ENCODE data around the gene KCND3. TPM values are rescaled to one million over a fixed set of nuclear protein-coding genes. Genes with fewer than 3 reads are reported as not detected.

The KCND3 gene
- total RNA-seq, 1 donor from 2014 or later = 0.06 TPM

GRCh38 chr1:111978695-111979094 lies 10.8 kb downstream of the KCND3 start:
- Mint-ChIP-seq H3K36me3 (no peaks in the 10 kb centered on the region), H3K27ac (no peak overlapping the region), H3K27me3 (ENCODE audit: insufficient read depth, low read depth) (peaks cover 9% of the 10 kb centered on the region), H3K4me3 (no peak overlapping the region), H3K4me1 (peaks cover 7% of the 10 kb centered on the region), H3K9me3 (peaks cover 8% of the 10 kb centered on the region)
- Histone ChIP-seq H3K79me2 (ENCODE audit: low read depth) (no peaks in the 10 kb centered on the region), H3K9ac (no peak overlapping the region), H3K27me3 (no peaks in the 10 kb centered on the region), H4K20me1 (ENCODE audit: low read depth) (no peaks in the 10 kb centered on the region), H3K27ac (no peak overlapping the region), H3K4me2 (no peak overlapping the region), H3K4me1 (peaks cover 5% of the 10 kb centered on the region), H3F3A (ENCODE audit: low read depth) (no peaks in the 10 kb centered on the region), H3K4me3 (no peak overlapping the region), H3K9me3 (ENCODE audit: low read depth) (no peaks in the 10 kb centered on the region), H2AFZ (replicated peaks) (no peak overlapping the region), H3K36me3 (no peaks in the 10 kb centered on the region)
- DNase-seq (ENCODE audit: low spot score) = no peak
- no peak for TF ChIP-seq CTCF (IDR thresholded peaks at IDR 0.05)
- no peak for TF ChIP-seq EZH2phosphoT487 (IDR thresholded peaks at IDR 0.05)
- no peak for TF ChIP-seq EZH2 (IDR thresholded peaks at IDR 0.05)

DNA sequence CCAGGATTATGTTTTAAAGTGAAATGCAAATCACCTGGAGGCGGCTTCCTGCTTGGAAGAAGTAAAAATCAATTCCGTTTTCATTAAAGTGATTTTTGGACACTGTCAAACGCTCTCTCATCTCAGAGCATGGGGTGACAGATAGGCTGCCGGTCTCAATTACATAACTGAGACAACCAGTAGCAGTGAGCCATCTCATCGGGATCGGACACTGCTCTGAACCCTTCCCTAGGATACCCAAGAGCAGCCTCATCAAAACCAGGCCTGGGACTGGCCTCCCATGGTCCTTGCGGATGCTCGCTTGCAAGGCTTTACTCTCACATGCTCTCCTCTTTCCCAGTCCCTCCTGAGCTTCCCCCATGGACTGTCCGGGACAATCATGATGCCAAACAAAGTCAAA lies 12.1 kb downstream of the KCND3 start:
- Histone ChIP-seq H4K20me1 (ENCODE audit: low read depth) (no peaks in the 10 kb centered on the region), H3K27me3 (no peaks in the 10 kb centered on the region), H3K9me3 (ENCODE audit: low read depth) (no peaks in the 10 kb centered on the region), H3K4me1 (peaks cover 5% of the 10 kb centered on the region), H3K36me3 (no peaks in the 10 kb centered on the region), H3K4me3 (no peak overlapping the region), H3K9ac (no peak overlapping the region), H3K4me2 (no peak overlapping the region), H3F3A (ENCODE audit: low read depth) (no peaks in the 10 kb centered on the region), H3K27ac (no peak overlapping the region), H2AFZ (replicated peaks) (no peak overlapping the region), H3K79me2 (ENCODE audit: low read depth) (no peaks in the 10 kb centered on the region)
- Mint-ChIP-seq H3K36me3 (no peaks in the 10 kb centered on the region), H3K9me3 (peaks cover 8% of the 10 kb centered on the region), H3K27me3 (ENCODE audit: insufficient read depth, low read depth) (peaks cover 5% of the 10 kb centered on the region), H3K4me3 (no peak overlapping the region), H3K4me1 (peaks cover 7% of the 10 kb centered on the region), H3K27ac (no peak overlapping the region)
- TF ChIP-seq EZH2phosphoT487 (IDR thresholded peaks at IDR 0.05) (no peak), CTCF (IDR thresholded peaks at IDR 0.05) (no peak), EZH2 (IDR thresholded peaks at IDR 0.05) (no peak)
- DNase-seq (ENCODE audit: low spot score) = no peak

- Mint-ChIP-seq H3K27me3 (ENCODE audit: insufficient read depth, low read depth) (peaks cover 5% of the 10 kb centered on the region), H3K9me3 (peaks cover 7% of the 10 kb centered on the region), H3K4me1 (peaks cover 7% of the 10 kb centered on the region), H3K27ac (no peak overlapping the region), H3K36me3 (no peaks in the 10 kb centered on the region), H3K4me3 (no peak overlapping the region)
- TF ChIP-seq EZH2 (IDR thresholded peaks at IDR 0.05) (no peak), CTCF (IDR thresholded peaks at IDR 0.05) (no peak), EZH2phosphoT487 (IDR thresholded peaks at IDR 0.05) (no peak)
- Histone ChIP-seq H3K79me2 (ENCODE audit: low read depth) (no peaks in the 10 kb centered on the region), H4K20me1 (ENCODE audit: low read depth) (no peaks in the 10 kb centered on the region), H3K4me1 (peaks cover 5% of the 10 kb centered on the region), H3K27me3 (no peaks in the 10 kb centered on the region), H2AFZ (replicated peaks) (no peak overlapping the region), H3K27ac (no peak overlapping the region), H3K9ac (no peak overlapping the region), H3K4me3 (no peak overlapping the region), H3F3A (ENCODE audit: low read depth) (no peaks in the 10 kb centered on the region), H3K4me2 (no peak overlapping the region), H3K9me3 (ENCODE audit: low read depth) (no peaks in the 10 kb centered on the region), H3K36me3 (no peaks in the 10 kb centered on the region)
- no peak for DNase-seq (ENCODE audit: low spot score)
These were observed 12.6 kb downstream of the KCND3 start for GRCh38 chr1:111976842-111977241.

Data from neural progenitor cell (in vitro differentiated cells).